Ectodermal cell (in vitro differentiated cells): ENCODE measurements around the gene ZNF786.

ENCODE experiments used
- H3K27ac ChIP-seq: 2 replicates; pipeline ENCODE4 v1.7.0; 2013; ENCODE audit warnings: mild to moderate bottlenecking, low read depth, low read length; ENCODE audit not compliant: insufficient read depth, poor library complexity, severe bottlenecking
- H3K27me3 ChIP-seq: 2 replicates; pipeline ENCODE4 v1.7.0; 2013; ENCODE audit warnings: mild to moderate bottlenecking, low read length; ENCODE audit not compliant: insufficient read depth, control insufficient read depth, poor library complexity, severe bottlenecking
- H3K36me3 ChIP-seq: one replicate; pipeline ENCODE4 v1.7.0; 2013; ENCODE audit warnings: low read length; ENCODE audit not compliant: control insufficient read depth, insufficient read depth
- H3K4me1 ChIP-seq: one replicate; pipeline ENCODE4 v1.7.0; 2013; ENCODE audit warnings: low read length; ENCODE audit not compliant: control insufficient read depth, insufficient read depth
- H3K4me3 ChIP-seq: 2 replicates; pipeline ENCODE4 v1.7.0; 2013; ENCODE audit warnings: low read depth, low read length, control low read depth; ENCODE audit not compliant: insufficient read depth
- H3K9me3 ChIP-seq: 2 replicates; pipeline ENCODE4 v1.7.0; 2013; ENCODE audit warnings: mild to moderate bottlenecking, low read length, moderate library complexity; ENCODE audit not compliant: control insufficient read depth
- WGBS, 2 experiments: methylation state at CpG; one replicate each; pipeline ENCODE4 v1.1.7; 2013; ENCODE audit warnings: missing lambda C conversion rate in 2 of 2; 5-methylcytosine and 5-hydroxymethylcytosine counted together

Gene ZNF786

GRCh38 chr7:149084407-149084806 lies 6.1 kb downstream of the ZNF786 start:
- Histone ChIP-seq H3K27me3 (no peaks in the 10 kb centered on the region), H3K27ac (no peak overlapping the region), H3K4me1 (no peaks in the 10 kb centered on the region), H3K4me3 (no peak overlapping the region), H3K9me3 (no peaks in the 10 kb centered on the region), H3K36me3 (peaks cover 19% of the 10 kb centered on the region)
- 97 to 100% methylated on average over 2 of the region's 2 CpGs for WGBS, 2 experiments

- Histone ChIP-seq H3K27ac (no peak overlapping the region), H3K27me3 (no peaks in the 10 kb centered on the region), H3K9me3 (no peaks in the 10 kb centered on the region), H3K36me3 (peaks cover 22% of the 10 kb centered on the region), H3K4me1 (no peaks in the 10 kb centered on the region), H3K4me3 (no peak overlapping the region)
- WGBS, 2 experiments: 92 to 94% methylated on average over 6 of the region's 6 CpGs
These were observed 8.6 kb downstream of the ZNF786 start for GRCh38 chr7:149081914-149082313.

- Histone ChIP-seq H3K9me3 (no peaks in the 10 kb centered on the region), H3K27me3 (no peaks in the 10 kb centered on the region), H3K4me1 (no peaks in the 10 kb centered on the region), H3K36me3 (peaks cover 14% of the 10 kb centered on the region), H3K4me3 (no peak overlapping the region), H3K27ac (no peak overlapping the region)
- 90% methylated on average over 8 to 9 of the region's 9 CpGs for WGBS, 2 experiments
These were observed 12.9 kb downstream of the ZNF786 start for GRCh38 chr7:149077594-149077993.

GRCh38 chr7:149075286-149075685 lies 15.2 kb downstream of the ZNF786 start:
- Histone ChIP-seq H3K27ac (no peak overlapping the region), H3K4me1 (no peaks in the 10 kb centered on the region), H3K27me3 (no peaks in the 10 kb centered on the region), H3K9me3 (no peaks in the 10 kb centered on the region), H3K36me3 (peaks cover 27% of the 10 kb centered on the region), H3K4me3 (no peak overlapping the region)
- WGBS, 2 experiments: 87 to 97% methylated on average over 2 of the region's 2 CpGs

- Histone ChIP-seq H3K9me3 (no peaks in the 10 kb centered on the region), H3K36me3 (peaks cover 22% of the 10 kb centered on the region), H3K27me3 (no peaks in the 10 kb centered on the region), H3K27ac (no peak overlapping the region), H3K4me1 (no peaks in the 10 kb centered on the region), H3K4me3 (no peak overlapping the region)
- 96 to 97% methylated on average over 2 to 3 of the region's 3 CpGs for WGBS, 2 experiments
These were observed 16.2 kb downstream of the ZNF786 start for GRCh38 chr7:149074116-149074885.

- H3K9me3 ChIP-seq: no peaks in the 10 kb centered on the region
- no peaks in the 10 kb centered on the region for H3K4me1 ChIP-seq
- peaks cover 22% of the 10 kb centered on the region for H3K36me3 ChIP-seq
- WGBS, 2 experiments: 94 to 96% methylated on average over 4 of the region's 4 CpGs
- no peak overlapping the region for H3K27ac ChIP-seq
- H3K4me3 ChIP-seq: no peak overlapping the region
- H3K27me3 ChIP-seq: no peaks in the 10 kb centered on the region
These were observed 18.1 kb downstream of the ZNF786 start for GRCh38 chr7:149072438-149072775.

- peaks cover 19% of the 10 kb centered on the region for H3K36me3 ChIP-seq
- 82 to 85% methylated on average over 46 of the region's 46 CpGs for WGBS, 2 experiments
- H3K27me3 ChIP-seq: no peaks in the 10 kb centered on the region
- no peaks in the 10 kb centered on the region for H3K4me1 ChIP-seq
- no peak overlapping the region for H3K4me3 ChIP-seq
- H3K27ac ChIP-seq: no peak overlapping the region
- H3K9me3 ChIP-seq: no peaks in the 10 kb centered on the region
These were observed 18.7 kb downstream of the ZNF786 start for GRCh38 chr7:149071641-149072437.

- Histone ChIP-seq H3K9me3 (no peaks in the 10 kb centered on the region), H3K36me3 (peaks cover 17% of the 10 kb centered on the region), H3K27me3 (no peaks in the 10 kb centered on the region), H3K4me1 (no peaks in the 10 kb centered on the region), H3K4me3 (no peak overlapping the region), H3K27ac (no peak overlapping the region)
- 96 to 97% methylated on average over 29 of the region's 29 CpGs for WGBS, 2 experiments
These were observed 19.3 kb downstream of the ZNF786 start for GRCh38 chr7:149071182-149071635.

- Histone ChIP-seq H3K9me3 (no peaks in the 10 kb centered on the region), H3K4me3 (no peak overlapping the region), H3K27ac (no peak overlapping the region), H3K27me3 (no peaks in the 10 kb centered on the region), H3K36me3 (peaks cover 17% of the 10 kb centered on the region), H3K4me1 (no peaks in the 10 kb centered on the region)
- 96% methylated on average over 31 of the region's 31 CpGs for WGBS, 2 experiments
These were observed 20.0 kb downstream of the ZNF786 start for GRCh38 chr7:149070372-149071125.

- WGBS, 2 experiments: 91 to 93% methylated on average over 2 to 4 of the region's 4 CpGs
- H3K4me1 ChIP-seq: no peaks in the 10 kb centered on the region
- no peak overlapping the region for H3K4me3 ChIP-seq
- H3K27ac ChIP-seq: no peak overlapping the region
- H3K36me3 ChIP-seq: peaks cover 17% of the 10 kb centered on the region
- H3K9me3 ChIP-seq: no peaks in the 10 kb centered on the region
- H3K27me3 ChIP-seq: no peaks in the 10 kb centered on the region
These were observed 22.6 kb downstream of the ZNF786 start for GRCh38 chr7:149067869-149068268.
